ENCODE results near the gene ZSWIM5.
"Not testable (repeated sequence)": the region's sequence is repeated elsewhere in the genome, so short reads cannot be mapped to it uniquely, and the experiment has no call there.

The ZSWIM5 gene

GRCh38 chr1:45205910-45206721, at the start of gene ZSWIM5:
ZSWIM5 (minus strand) TSS chr1:45206605; CDS start chr1:45206350, 255 bp downstream.
- DNase-seq = no peak

- DNase-seq = no peak
Measured at GRCh38 chr1:45254490-45254889, 48.1 kb upstream of the ZSWIM5 start.

- no peak for DNase-seq
Measured at GRCh38 chr1:45250544-45250943, 44.1 kb upstream of the ZSWIM5 start.

GRCh38 chr1:45248004-45248403, 41.6 kb upstream of the ZSWIM5 start:
- not testable (repeated sequence) for DNase-seq

- no peak for DNase-seq
Measured at GRCh38 chr1:45246760-45247159, 40.4 kb upstream of the ZSWIM5 start.

GRCh38 chr1:45246359-45246758, 40.0 kb upstream of the ZSWIM5 start:
- not testable (repeated sequence) for DNase-seq

- no peak for DNase-seq
Measured at GRCh38 chr1:45244660-45245059, 38.3 kb upstream of the ZSWIM5 start.

GRCh38 chr1:45243476-45244343, 37.3 kb upstream of the ZSWIM5 start:
- no peak for DNase-seq

- DNase-seq = no peak
Measured at GRCh38 chr1:45238846-45239245, 32.4 kb upstream of the ZSWIM5 start.

- no peak for DNase-seq
Measured at GRCh38 chr1:45236136-45236535, 29.7 kb upstream of the ZSWIM5 start.

GRCh38 chr1:45230537-45230936, 24.1 kb upstream of the ZSWIM5 start:
- DNase-seq = peak; percentile 17

GRCh38 chr1:45225598-45225997, 19.2 kb upstream of the ZSWIM5 start:
- no peak for DNase-seq

GRCh38 chr1:45223710-45224109, 17.3 kb upstream of the ZSWIM5 start:
- not testable (repeated sequence) for DNase-seq

- DNase-seq = no peak
Measured at GRCh38 chr1:45221716-45222115, 15.3 kb upstream of the ZSWIM5 start.

- DNase-seq = no peak
Measured at GRCh38 chr1:45216861-45217260, 10.5 kb upstream of the ZSWIM5 start.

- DNase-seq = no peak
Measured at GRCh38 chr1:45216200-45216541, 9.8 kb upstream of the ZSWIM5 start.

GRCh38 chr1:45215485-45216199, 9.2 kb upstream of the ZSWIM5 start:
- no peak for DNase-seq

GRCh38 chr1:45213892-45214291, 7.5 kb upstream of the ZSWIM5 start:
- DNase-seq = no peak

GRCh38 chr1:45211076-45211475, 4.7 kb upstream of the ZSWIM5 start:
- no peak for DNase-seq

- no peak for DNase-seq
Measured at GRCh38 chr1:45206808-45207623, 611 bp upstream of the ZSWIM5 start.

- no peak for DNase-seq
Measured at GRCh38 chr1:45205011-45205909, 1.1 kb downstream of the ZSWIM5 start.

Measured in OCI-M1 (cell line).